Trophoblast cell (in vitro differentiated cells and primary cell): ENCODE measurements around the gene EXOC7.
"Not testable (repeated sequence)": the region's sequence is repeated elsewhere in the genome, so short reads cannot be mapped to it uniquely, and the experiment has no call there.

Experiments used
- DNase-seq, 2 donors: peaks; one replicate each; pipeline ENCODE4 v3.0.0-alpha.2; 2016
- H2AFZ ChIP-seq: 2 replicates; pipeline ENCODE4 v1.6.1; 2013; ENCODE audit warnings: low read length, moderate library complexity, mild to moderate bottlenecking; ENCODE audit not compliant: insufficient read depth, poor library complexity
- H2AK5ac ChIP-seq: 2 replicates; pipeline ENCODE4 v1.6.1; 2013; ENCODE audit warnings: mild to moderate bottlenecking, low read length
- H2BK120ac ChIP-seq: 2 replicates; pipeline ENCODE4 v1.6.1; 2013; ENCODE audit warnings: low read length, mild to moderate bottlenecking, moderate library complexity; ENCODE audit not compliant: insufficient read depth, poor library complexity
- H2BK12ac ChIP-seq: 2 replicates; pipeline ENCODE4 v1.6.1; 2013; ENCODE audit warnings: mild to moderate bottlenecking, low read length, moderate library complexity
- H2BK5ac ChIP-seq: 2 replicates; pipeline ENCODE4 v1.6.1; 2013; ENCODE audit warnings: low read length, low read depth, moderate library complexity, mild to moderate bottlenecking; ENCODE audit not compliant: poor library complexity
- H3K14ac ChIP-seq: 2 replicates; pipeline ENCODE4 v1.6.1; 2013; ENCODE audit warnings: mild to moderate bottlenecking, low read length
- H3K18ac ChIP-seq: 2 replicates; pipeline ENCODE4 v1.6.1; 2013; ENCODE audit warnings: mild to moderate bottlenecking, low read length
- H3K23ac ChIP-seq: 2 replicates; pipeline ENCODE4 v1.6.1; 2013; ENCODE audit warnings: low read length
- H3K27ac ChIP-seq: 2 replicates; pipeline ENCODE4 v1.5.1; 2013; ENCODE audit warnings: low read depth, mild to moderate bottlenecking, inconsistent platforms, low read length, moderate library complexity
- H3K27me3 ChIP-seq: 2 replicates; pipeline ENCODE4 v1.6.1; 2013; ENCODE audit warnings: inconsistent platforms, mild to moderate bottlenecking, low read length, moderate library complexity; ENCODE audit not compliant: insufficient read depth
- H3K36me3 ChIP-seq, 2 experiments: 1 replicate in 1 of 2; 2 replicates in 1 of 2; pipeline ENCODE4 v1.6.1; 2013; ENCODE audit warnings: low read length in 2 of 2, mild to moderate bottlenecking in 2 of 2, moderate library complexity in 1 of 2; ENCODE audit not compliant: insufficient read depth in 2 of 2, control insufficient read depth in 1 of 2
- H3K4ac ChIP-seq: 2 replicates; pipeline ENCODE4 v1.6.1; 2013; ENCODE audit warnings: low read depth, mild to moderate bottlenecking, low read length, moderate library complexity
- H3K4me1 ChIP-seq, 2 experiments: 1 replicate in 1 of 2; 2 replicates in 1 of 2; pipeline ENCODE4 v1.6.1; 2013; ENCODE audit warnings: low read length in 2 of 2, mild to moderate bottlenecking in 2 of 2, moderate library complexity in 1 of 2; ENCODE audit not compliant: insufficient read depth in 2 of 2, control insufficient read depth in 1 of 2
- H3K4me2 ChIP-seq: 2 replicates; pipeline ENCODE4 v1.6.1; 2013; ENCODE audit warnings: inconsistent platforms, mild to moderate bottlenecking, low read length, moderate library complexity
- H3K4me3 ChIP-seq: 2 replicates; pipeline ENCODE4 v1.5.1; 2013; ENCODE audit warnings: mild to moderate bottlenecking, low read depth, low read length, inconsistent platforms
- H3K79me1 ChIP-seq: one replicate; pipeline ENCODE4 v1.6.1; 2013; ENCODE audit warnings: low read length
- H3K79me2 ChIP-seq: 2 replicates; pipeline ENCODE4 v1.6.1; 2013; ENCODE audit warnings: low read length, mild to moderate bottlenecking; ENCODE audit not compliant: control insufficient read depth, insufficient read depth, poor library complexity
- H3K9ac ChIP-seq: 2 replicates; pipeline ENCODE4 v1.6.1; 2013; ENCODE audit warnings: mild to moderate bottlenecking, low read length
- H3K9me3 ChIP-seq: 2 replicates; pipeline ENCODE4 v1.6.1; 2013; ENCODE audit warnings: low read depth, mild to moderate bottlenecking, control low read depth, inconsistent platforms, low read length; ENCODE audit not compliant: insufficient read depth
- H4K12ac ChIP-seq: 2 replicates; pipeline ENCODE4 v1.6.1; 2013; ENCODE audit warnings: low read depth, mild to moderate bottlenecking, low read length, moderate library complexity
- H4K8ac ChIP-seq: 2 replicates; pipeline ENCODE4 v1.6.1; 2013; ENCODE audit warnings: low read depth, mild to moderate bottlenecking, low read length, moderate library complexity
- H4K91ac ChIP-seq: one replicate; pipeline ENCODE4 v1.6.1; 2013; ENCODE audit warnings: low read depth, mild to moderate bottlenecking, low read length, moderate library complexity
- WGBS: extraction: QIAGEN DNeasy Blood & Tissue Kit; methylation state at CpG from one replicate; pipeline ENCODE4 v1.1.7; 2013; ENCODE audit warnings: missing lambda C conversion rate; ENCODE audit not compliant: insufficient read length, insufficient coverage; ENCODE audit errors: extremely low coverage; 5-methylcytosine and 5-hydroxymethylcytosine counted together

EXOC7 gene

GRCh38 chr17:76044475-76045007 lies 59.0 kb downstream of the EXOC7 start:
- H3K4me3 ChIP-seq, H2BK120ac ChIP-seq, H3K14ac ChIP-seq, H4K91ac ChIP-seq, H3K27me3 ChIP-seq, H3K9ac ChIP-seq, H2AK5ac ChIP-seq, H3K4me2 ChIP-seq, H3K27ac ChIP-seq, H4K12ac ChIP-seq, H4K8ac ChIP-seq, H3K23ac ChIP-seq, H3K79me2 ChIP-seq, H3K18ac ChIP-seq, H2BK5ac ChIP-seq, H3K4me1 ChIP-seq, H3K79me1 ChIP-seq, DNase-seq, H2AFZ ChIP-seq, H3K9me3 ChIP-seq, H3K4ac ChIP-seq, H2BK12ac ChIP-seq: not testable (repeated sequence)
- H3K36me3 ChIP-seq, result peaks cover 76 to 86% of the 10 kb centered on the region in 2 experiments
- no CpG with 5 or more reads among the region's 11 CpGs for WGBS

- not testable (repeated sequence) for H4K12ac ChIP-seq, H3K18ac ChIP-seq, H2AFZ ChIP-seq, H3K9ac ChIP-seq, H3K79me1 ChIP-seq, H3K4ac ChIP-seq, H3K79me2 ChIP-seq, H2BK12ac ChIP-seq, H2BK120ac ChIP-seq, H3K27ac ChIP-seq, H2BK5ac ChIP-seq, H3K14ac ChIP-seq, H3K9me3 ChIP-seq, H3K4me2 ChIP-seq, H3K27me3 ChIP-seq, H2AK5ac ChIP-seq, H4K8ac ChIP-seq, H3K23ac ChIP-seq, H3K4me1 ChIP-seq, H4K91ac ChIP-seq, H3K4me3 ChIP-seq, DNase-seq
- H3K36me3 ChIP-seq, result peaks cover 72 to 85% of the 10 kb centered on the region in 2 experiments
- no CpG with 5 or more reads among the region's 3 CpGs for WGBS
Observed at GRCh38 chr17:76042868-76043267, 60.7 kb downstream of the EXOC7 start.

GRCh38 chr17:76040376-76040775 lies 63.2 kb downstream of the EXOC7 start:
- Histone ChIP-seq H4K91ac (no peak overlapping the region), H3K4me1 (no peaks in the 10 kb centered on the region)
- WGBS, result no CpG with 5 or more reads among the region's 6 CpGs

GRCh38 chr17:76039121-76039520 lies 64.5 kb downstream of the EXOC7 start:
- Histone ChIP-seq H3K9ac (no peak overlapping the region), H3K18ac (no peak overlapping the region), H3K36me3 (peaks cover 40 to 53% of the 10 kb centered on the region in 2 experiments), H4K91ac (no peak overlapping the region), H3K4me3 (no peak overlapping the region), H3K14ac (no peak overlapping the region), H3K27ac (no peak overlapping the region), H2BK5ac (no peak overlapping the region), H2AK5ac (no peak overlapping the region), H2BK12ac (no peak overlapping the region), H3K4ac (no peak overlapping the region), H3K4me1 (no peaks in the 10 kb centered on the region), H3K79me2 (no peaks in the 10 kb centered on the region), H3K79me1 (no peaks in the 10 kb centered on the region), H4K8ac (no peak overlapping the region), H3K27me3 (no peaks in the 10 kb centered on the region), H3K4me2 (no peak overlapping the region), H3K23ac (no peak overlapping the region), H4K12ac (no peak overlapping the region), H2AFZ (no peak overlapping the region), H3K9me3 (no peaks in the 10 kb centered on the region), H2BK120ac (no peak overlapping the region)
- no peak for DNase-seq
- WGBS, result no CpG with 5 or more reads among the region's 6 CpGs

More at GRCh38 chr17:76040376-76040775, 63.2 kb downstream of the EXOC7 start:
- H4K8ac ChIP-seq, result no peak overlapping the region
- H3K27me3 ChIP-seq, result no peaks in the 10 kb centered on the region
- no peak overlapping the region for H3K4ac ChIP-seq
- H3K14ac ChIP-seq, result no peak overlapping the region
- H3K79me1 ChIP-seq, result no peaks in the 10 kb centered on the region
- no peaks in the 10 kb centered on the region for H3K9me3 ChIP-seq
- H3K9ac ChIP-seq, result no peak overlapping the region
- H3K27ac ChIP-seq, result no peak overlapping the region
- H3K23ac ChIP-seq, result no peak overlapping the region
- no peak overlapping the region for H2AFZ ChIP-seq
- no peak overlapping the region for H2BK5ac ChIP-seq
- H3K4me3 ChIP-seq, result no peak overlapping the region
- H2BK120ac ChIP-seq, result no peak overlapping the region
- H4K12ac ChIP-seq, result no peak overlapping the region
- no peak overlapping the region for H3K18ac ChIP-seq
- H3K4me2 ChIP-seq, result no peak overlapping the region
- H2AK5ac ChIP-seq, result no peak overlapping the region
- H3K36me3 ChIP-seq, result peaks cover 51 to 65% of the 10 kb centered on the region in 2 experiments
- DNase-seq, result no peak
- H3K79me2 ChIP-seq, result no peaks in the 10 kb centered on the region
- H2BK12ac ChIP-seq, result no peak overlapping the region
